Measurements from ENCODE around the gene DVL3.

DNA sequence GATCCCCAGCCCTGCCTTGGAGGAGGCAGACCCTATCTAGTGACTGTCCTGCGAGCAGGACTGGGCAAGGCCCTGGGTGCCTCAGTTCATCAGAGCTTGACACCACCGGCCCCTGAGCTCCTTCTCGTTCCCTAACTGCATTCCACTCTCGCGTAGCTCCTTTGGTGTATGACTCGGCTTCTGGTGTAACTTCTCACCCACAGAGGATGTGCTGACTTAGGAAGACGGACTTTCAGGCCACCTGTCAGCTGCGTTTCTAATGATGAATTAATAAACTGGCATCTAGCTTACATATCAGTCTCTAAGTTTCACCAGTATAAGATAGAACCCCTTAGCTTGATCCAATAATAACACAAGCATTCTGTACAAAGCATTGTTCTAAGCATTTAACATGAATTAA lies 48.3 kb downstream of the DVL3 start:
- TF ChIP-seq, protein P1, sequence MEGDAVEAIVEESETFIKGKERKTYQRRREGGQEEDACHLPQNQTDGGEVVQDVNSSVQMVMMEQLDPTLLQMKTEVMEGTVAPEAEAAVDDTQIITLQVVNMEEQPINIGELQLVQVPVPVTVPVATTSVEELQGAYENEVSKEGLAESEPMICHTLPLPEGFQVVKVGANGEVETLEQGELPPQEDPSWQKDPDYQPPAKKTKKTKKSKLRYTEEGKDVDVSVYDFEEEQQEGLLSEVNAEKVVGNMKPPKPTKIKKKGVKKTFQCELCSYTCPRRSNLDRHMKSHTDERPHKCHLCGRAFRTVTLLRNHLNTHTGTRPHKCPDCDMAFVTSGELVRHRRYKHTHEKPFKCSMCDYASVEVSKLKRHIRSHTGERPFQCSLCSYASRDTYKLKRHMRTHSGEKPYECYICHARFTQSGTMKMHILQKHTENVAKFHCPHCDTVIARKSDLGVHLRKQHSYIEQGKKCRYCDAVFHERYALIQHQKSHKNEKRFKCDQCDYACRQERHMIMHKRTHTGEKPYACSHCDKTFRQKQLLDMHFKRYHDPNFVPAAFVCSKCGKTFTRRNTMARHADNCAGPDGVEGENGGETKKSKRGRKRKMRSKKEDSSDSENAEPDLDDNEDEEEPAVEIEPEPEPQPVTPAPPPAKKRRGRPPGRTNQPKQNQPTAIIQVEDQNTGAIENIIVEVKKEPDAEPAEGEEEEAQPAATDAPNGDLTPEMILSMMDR (IDR thresholded peaks at IDR 0.05; ENCODE audit: insufficient read depth, low read length, poor library complexity, severe bottlenecking): no peak
- TF ChIP-seq EZH2phosphoT487 (conservative IDR thresholded peaks at IDR 0.05; ENCODE audit: low read length): no peak

Data from SU-DHL-6 (cell line).